Pulmonary artery endothelial cell (primary cell): ENCODE measurements around the gene NFKB1. TPM values are rescaled to one million over a fixed set of nuclear protein-coding genes. Genes with fewer than 3 reads are reported as not detected.

Experiments used
- total RNA-seq: library from RNA; depleted of rRNA; stranded (reverse); fragments of >200 nt; gene quantifications from 2 replicates; pipeline ENCODE4 v1.2.3, GENCODE V29; 2014

NFKB1 gene
- total RNA-seq, 1 donor from 2014 or later = 45.1 TPM

Other genes with a start within 250 kb of the NFKB1 start
- gene SLC39A8, start 155.9 kb upstream of the NFKB1 start, total RNA-seq = 10.7 and 12.5 TPM in 2 replicates